Activated B cell treated with CpG ODN at 0.5 μM for 24 hours (primary cell): ENCODE results near the gene SLC9A9. TPM values are rescaled to one million over a fixed set of nuclear protein-coding genes. Genes with fewer than 3 reads are reported as not detected.

Experiments
- ATAC-seq: fragments of 200-7000 bp; cut with Tn5 transposase; one replicate; pipeline ENCODE4 v1.10.0; 2021; ENCODE audit warnings: low read depth, mild to moderate bottlenecking, moderate library complexity
- CTCF ChIA-PET: fragments of 350-600 bp; sonication (Branson Sonifier 250); formaldehyde crosslinking; loops from one replicate; lab custom pipeline; 2021; ENCODE audit warnings: antibody characterized with exemption; lab: Charles Lee
- POLR2A ChIA-PET: fragments of 350-600 bp; sonication (Branson Sonifier 250); formaldehyde crosslinking; loops from one replicate; lab custom pipeline; 2021; ENCODE audit warnings: antibody characterized with exemption; lab: Charles Lee
- DNase-seq: peaks from one replicate; pipeline ENCODE4 v3.0.0; 2022
- H3K27ac Mint-ChIP-seq: one replicate; pipeline ENCODE4 v1.8.0; 2020; ENCODE audit warnings: mixed read lengths
- H3K27me3 Mint-ChIP-seq: one replicate; pipeline ENCODE4 v1.8.0; 2021; ENCODE audit warnings: mixed read lengths
- H3K36me3 Mint-ChIP-seq: one replicate; pipeline ENCODE4 v1.8.0; 2021; ENCODE audit warnings: low read depth, mixed read lengths
- H3K4me1 Mint-ChIP-seq: one replicate; pipeline ENCODE4 v1.8.0; 2021; ENCODE audit warnings: mixed read lengths
- H3K4me3 Mint-ChIP-seq: one replicate; pipeline ENCODE4 v1.8.0; 2020; ENCODE audit warnings: mild to moderate bottlenecking, mixed read lengths
- H3K9me3 Mint-ChIP-seq: one replicate; pipeline ENCODE4 v1.8.0; 2020; ENCODE audit warnings: mixed read lengths
- CTCF ChIP-seq: fragments of 200-600 bp; IDR thresholded peaks from one replicate; pipeline ENCODE4 v1.8.0; 2022; ENCODE audit warnings: antibody characterized with exemption, mild to moderate bottlenecking
- intact Hi-C: fragments of 100-400 bp; cut with micrococcal nuclease; formaldehyde crosslinking; loops from one replicate; pipeline ENCODE4 v1.15.1; 2024
- total RNA-seq: library from RNA; stranded (reverse); gene quantifications from 2 replicates; pipeline ENCODE4 v1.2.3, GENCODE V29; 2022

The SLC9A9 gene
- total RNA-seq, 1 donor from 2014 or later = 9.4 TPM

GRCh38 chr3:143412084-143412483, 436.2 kb downstream of the SLC9A9 start:
- Mint-ChIP-seq H3K4me3 (no peak overlapping the region), H3K27me3 (no peaks in the 10 kb centered on the region), H3K9me3 (peaks cover 2% of the 10 kb centered on the region), H3K36me3 (no peaks in the 10 kb centered on the region), H3K27ac (no peak overlapping the region), H3K4me1 (peaks cover 40% of the 10 kb centered on the region)
- ATAC-seq (peak; percentile 18), DNase-seq (no peak)
- no peak for TF ChIP-seq CTCF
- intact Hi-C loops = loop anchor here (2.0 kb wide), 1 partner anchor 17 kb away; no protein-coding TSS in a partner anchor
- POLR2A ChIA-PET = interaction anchor here (1.0 kb wide), 1 partner anchor 15 kb away, joined by 3 read pairs; no protein-coding TSS in a partner anchor
- CTCF ChIA-PET = no interaction called here

GRCh38 chr3:143410259-143410658, 438.0 kb downstream of the SLC9A9 start:
- Mint-ChIP-seq H3K4me1 (peaks cover 40% of the 10 kb centered on the region), H3K4me3 (no peak overlapping the region), H3K9me3 (no peaks in the 10 kb centered on the region), H3K27ac (no peak overlapping the region), H3K27me3 (no peaks in the 10 kb centered on the region), H3K36me3 (no peaks in the 10 kb centered on the region)
- ATAC-seq (no peak), DNase-seq (no peak)
- ChIA-PET CTCF (no interaction called here), POLR2A (no interaction called here)
- TF ChIP-seq CTCF = no peak
- intact Hi-C loops = no loop called here

GRCh38 chr3:143408771-143409170, 439.5 kb downstream of the SLC9A9 start:
- no peaks in the 10 kb centered on the region for H3K36me3 Mint-ChIP-seq
- peaks cover 26% of the 10 kb centered on the region for H3K4me1 Mint-ChIP-seq
- ChIA-PET POLR2A (no interaction called here), CTCF (no interaction called here)
- H3K4me3 Mint-ChIP-seq = no peak overlapping the region
- no peak overlapping the region for H3K27ac Mint-ChIP-seq
- no peak for DNase-seq
- no peak for TF ChIP-seq CTCF
- H3K27me3 Mint-ChIP-seq = no peaks in the 10 kb centered on the region
- ATAC-seq = no peak
- H3K9me3 Mint-ChIP-seq = no peaks in the 10 kb centered on the region
- intact Hi-C loops = no loop called here

- no peak for TF ChIP-seq CTCF
- ChIA-PET CTCF (no interaction called here), POLR2A (no interaction called here)
- no peak for ATAC-seq
- DNase-seq = no peak
- no peak overlapping the region for H3K4me3 Mint-ChIP-seq
- no peak overlapping the region for H3K27ac Mint-ChIP-seq
- intact Hi-C loops = no loop called here
- H3K4me1 Mint-ChIP-seq = no peaks in the 10 kb centered on the region
- H3K9me3 Mint-ChIP-seq = peaks cover 3% of the 10 kb centered on the region
- H3K36me3 Mint-ChIP-seq = no peaks in the 10 kb centered on the region
- no peaks in the 10 kb centered on the region for H3K27me3 Mint-ChIP-seq
Observed at GRCh38 chr3:143402602-143403001, 445.7 kb downstream of the SLC9A9 start.

GRCh38 chr3:143396790-143397189, 451.5 kb downstream of the SLC9A9 start:
- TF ChIP-seq CTCF = no peak
- ChIA-PET POLR2A (no interaction called here), CTCF (no interaction called here)
- DNase-seq (no peak), ATAC-seq (no peak)
- no peak overlapping the region for H3K4me3 Mint-ChIP-seq
- H3K9me3 Mint-ChIP-seq = peaks cover 9% of the 10 kb centered on the region
- peaks cover 16% of the 10 kb centered on the region for H3K36me3 Mint-ChIP-seq
- no peak overlapping the region for H3K27ac Mint-ChIP-seq
- H3K4me1 Mint-ChIP-seq = no peaks in the 10 kb centered on the region
- intact Hi-C loops = no loop called here
- no peaks in the 10 kb centered on the region for H3K27me3 Mint-ChIP-seq
